Mammary epithelial cell (primary cell): ENCODE data around the gene MMAB.

Source experiments
- EZH2 ChIP-seq: IDR thresholded peaks from 2 replicates; pipeline ENCODE4 v1.6.1; 2012; ENCODE audit warnings: low read length, inconsistent platforms, borderline replicate concordance
- TF ChIP-seq, protein P1 (sequence below), 2 donors: IDR thresholded peaks in 1 of 2; conservative IDR thresholded peaks in 1 of 2; 2 replicates each; pipeline ENCODE4 v1.5.1; 2011 to 2012; ENCODE audit warnings: inconsistent platforms in 2 of 2, low read length in 2 of 2, mild to moderate bottlenecking in 2 of 2, control low read depth in 1 of 2, low read depth in 1 of 2; ENCODE audit not compliant: insufficient read depth in 1 of 2; ENCODE audit errors: extremely low read depth in 1 of 2

DNA sequence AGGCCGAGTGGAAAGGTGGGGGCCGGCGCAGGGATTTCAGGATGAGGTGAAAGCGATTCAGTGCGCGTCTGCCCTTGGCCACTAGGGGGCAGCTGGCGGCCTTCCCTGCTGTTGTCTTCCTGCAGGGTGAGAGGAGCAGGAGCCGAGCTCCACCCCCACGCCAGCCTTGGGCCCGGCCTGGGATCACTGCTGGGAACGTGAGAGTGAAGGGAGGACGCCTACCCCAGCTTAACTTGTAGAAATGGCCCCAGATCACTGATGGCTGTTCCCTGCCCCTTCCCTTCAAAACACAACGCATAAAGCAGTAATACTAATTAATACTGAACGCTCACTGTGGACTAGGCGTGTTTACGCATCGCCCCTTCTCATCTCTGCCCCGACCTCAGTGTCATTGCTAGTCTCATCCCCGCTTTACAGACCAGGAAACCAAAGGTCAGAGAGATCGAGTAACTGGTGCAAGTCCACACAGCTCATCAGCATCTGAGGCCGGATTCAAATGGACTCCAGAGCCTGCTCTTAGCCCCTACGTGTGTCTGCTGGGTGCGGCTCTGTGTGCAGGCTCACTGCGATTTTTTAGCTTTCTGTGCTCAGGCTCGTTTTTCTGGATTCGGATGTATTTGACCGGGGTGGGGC lies 24.6 kb upstream of the MMAB start:
- no peak for TF ChIP-seq EZH2
- TF ChIP-seq, protein P1, sequence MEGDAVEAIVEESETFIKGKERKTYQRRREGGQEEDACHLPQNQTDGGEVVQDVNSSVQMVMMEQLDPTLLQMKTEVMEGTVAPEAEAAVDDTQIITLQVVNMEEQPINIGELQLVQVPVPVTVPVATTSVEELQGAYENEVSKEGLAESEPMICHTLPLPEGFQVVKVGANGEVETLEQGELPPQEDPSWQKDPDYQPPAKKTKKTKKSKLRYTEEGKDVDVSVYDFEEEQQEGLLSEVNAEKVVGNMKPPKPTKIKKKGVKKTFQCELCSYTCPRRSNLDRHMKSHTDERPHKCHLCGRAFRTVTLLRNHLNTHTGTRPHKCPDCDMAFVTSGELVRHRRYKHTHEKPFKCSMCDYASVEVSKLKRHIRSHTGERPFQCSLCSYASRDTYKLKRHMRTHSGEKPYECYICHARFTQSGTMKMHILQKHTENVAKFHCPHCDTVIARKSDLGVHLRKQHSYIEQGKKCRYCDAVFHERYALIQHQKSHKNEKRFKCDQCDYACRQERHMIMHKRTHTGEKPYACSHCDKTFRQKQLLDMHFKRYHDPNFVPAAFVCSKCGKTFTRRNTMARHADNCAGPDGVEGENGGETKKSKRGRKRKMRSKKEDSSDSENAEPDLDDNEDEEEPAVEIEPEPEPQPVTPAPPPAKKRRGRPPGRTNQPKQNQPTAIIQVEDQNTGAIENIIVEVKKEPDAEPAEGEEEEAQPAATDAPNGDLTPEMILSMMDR (conservative IDR thresholded peaks at IDR 0.05 in 1 of 2, IDR thresholded peaks at IDR 0.05 in 1 of 2; ENCODE audit: extremely low read depth in 1 of 2, insufficient read depth in 1 of 2, low read depth in 1 of 2, low read length in 2 of 2) = peak; percentile 91 to 97
